ENCODE measurements around the gene CDC42EP3. TPM values are rescaled to one million over a fixed set of nuclear protein-coding genes. Genes with fewer than 3 reads are reported as not detected.

Gene CDC42EP3
- total and polyA plus RNA-seq, 8 donors = 3.5 to 11.9 (median 6.4) TPM

DNA sequence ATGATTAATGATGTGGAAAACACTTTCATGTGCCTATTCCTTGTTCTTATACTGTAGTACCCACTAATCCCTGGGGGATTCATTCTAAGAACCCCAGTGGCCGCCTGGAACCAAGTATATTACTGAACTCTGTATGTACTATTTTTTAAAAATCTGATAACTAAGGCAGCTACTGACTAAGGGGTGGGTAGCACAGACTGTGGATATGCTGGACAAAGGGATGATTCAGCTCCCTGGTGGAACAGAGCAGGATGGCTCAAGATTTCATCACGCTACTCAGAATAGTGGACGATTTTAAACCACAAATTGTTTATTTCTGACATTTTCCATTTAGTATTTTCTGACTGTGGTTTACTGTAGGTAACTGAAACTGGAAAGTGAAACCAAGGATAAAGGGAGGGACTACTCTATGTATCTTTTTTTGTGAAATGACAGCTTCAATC is 41.8 kb upstream of the CDC42EP3 start:
- 61 to 84% methylated on average over 3 of the region's 3 CpGs for WGBS, 2 donors
- intact Hi-C loops (cut with DNase I) = no loop called here
- ATAC-seq = no peak
- Histone ChIP-seq H3K36me3 (no peaks in the 10 kb centered on the region), H3K27me3 (no peaks in the 10 kb centered on the region), H3K27ac (no peak overlapping the region), H3K9me3 (no peaks in the 10 kb centered on the region), H3K4me1 (no peaks in the 10 kb centered on the region), H3K4me3 (no peak overlapping the region)
- no peak for DNase-seq
- no peak for FAIRE-seq
- TF ChIP-seq, protein P1, sequence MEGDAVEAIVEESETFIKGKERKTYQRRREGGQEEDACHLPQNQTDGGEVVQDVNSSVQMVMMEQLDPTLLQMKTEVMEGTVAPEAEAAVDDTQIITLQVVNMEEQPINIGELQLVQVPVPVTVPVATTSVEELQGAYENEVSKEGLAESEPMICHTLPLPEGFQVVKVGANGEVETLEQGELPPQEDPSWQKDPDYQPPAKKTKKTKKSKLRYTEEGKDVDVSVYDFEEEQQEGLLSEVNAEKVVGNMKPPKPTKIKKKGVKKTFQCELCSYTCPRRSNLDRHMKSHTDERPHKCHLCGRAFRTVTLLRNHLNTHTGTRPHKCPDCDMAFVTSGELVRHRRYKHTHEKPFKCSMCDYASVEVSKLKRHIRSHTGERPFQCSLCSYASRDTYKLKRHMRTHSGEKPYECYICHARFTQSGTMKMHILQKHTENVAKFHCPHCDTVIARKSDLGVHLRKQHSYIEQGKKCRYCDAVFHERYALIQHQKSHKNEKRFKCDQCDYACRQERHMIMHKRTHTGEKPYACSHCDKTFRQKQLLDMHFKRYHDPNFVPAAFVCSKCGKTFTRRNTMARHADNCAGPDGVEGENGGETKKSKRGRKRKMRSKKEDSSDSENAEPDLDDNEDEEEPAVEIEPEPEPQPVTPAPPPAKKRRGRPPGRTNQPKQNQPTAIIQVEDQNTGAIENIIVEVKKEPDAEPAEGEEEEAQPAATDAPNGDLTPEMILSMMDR (IDR thresholded peaks at IDR 0.05) = no peak

DNA sequence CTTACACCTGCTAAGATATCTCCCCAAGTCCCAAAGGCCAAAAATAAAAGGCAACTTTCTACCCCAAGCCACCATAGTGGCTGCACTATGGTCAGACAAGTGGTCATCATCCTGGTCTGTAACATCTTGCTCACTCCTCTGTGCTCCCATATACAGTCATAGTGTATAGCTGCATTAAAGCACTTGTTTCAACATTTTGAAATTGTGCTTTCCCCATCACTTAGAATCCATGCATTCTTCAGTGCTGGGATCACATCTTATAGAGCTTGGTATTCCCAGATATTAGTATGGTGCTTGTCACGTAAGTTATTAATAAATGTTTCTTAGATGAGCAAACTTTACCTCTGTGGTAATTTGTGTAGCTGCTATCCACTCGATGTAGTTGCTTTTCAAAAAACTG is 40.4 kb upstream of the CDC42EP3 start:
- DNase-seq (no peak), FAIRE-seq (no peak), ATAC-seq (no peak)
- H3K9me3 ChIP-seq = no peaks in the 10 kb centered on the region
- no peaks in the 10 kb centered on the region for H3K4me1 ChIP-seq
- intact Hi-C loops (cut with DNase I) = no loop called here
- H3K27me3 ChIP-seq = no peaks in the 10 kb centered on the region
- 88 to 89% methylated on average over 2 of the region's 2 CpGs for WGBS, 2 donors
- no peaks in the 10 kb centered on the region for H3K36me3 ChIP-seq
- no peak overlapping the region for H3K4me3 ChIP-seq
- H3K27ac ChIP-seq = no peak overlapping the region
- TF ChIP-seq, protein P1 (IDR thresholded peaks at IDR 0.05) = no peak

DNA sequence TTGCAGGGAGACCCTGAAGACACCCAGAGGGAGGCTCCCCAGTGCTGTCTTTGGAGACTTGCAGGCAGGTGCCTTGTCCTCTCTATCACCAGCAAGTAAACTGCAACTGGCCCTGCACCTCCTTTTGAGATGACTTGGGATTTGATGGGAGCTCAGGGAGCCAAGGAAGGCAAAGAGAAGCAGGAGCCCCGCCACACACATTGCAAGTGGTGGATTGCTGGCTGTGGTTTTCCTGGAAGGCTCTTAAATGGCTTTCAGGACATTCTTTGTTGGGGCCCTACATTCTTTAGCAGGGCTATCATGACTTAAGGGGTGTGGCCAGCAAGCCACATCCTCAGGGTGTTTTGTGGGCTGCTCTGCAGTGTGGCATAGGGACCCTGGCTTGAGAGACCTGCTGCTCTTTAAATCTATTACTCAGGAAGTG is 39.9 kb upstream of the CDC42EP3 start:
- Histone ChIP-seq H3K4me1 (no peaks in the 10 kb centered on the region), H3K27me3 (no peaks in the 10 kb centered on the region), H3K9me3 (no peaks in the 10 kb centered on the region), H3K4me3 (no peak overlapping the region), H3K27ac (no peak overlapping the region), H3K36me3 (no peaks in the 10 kb centered on the region)
- DNase-seq (no peak), FAIRE-seq (no peak), ATAC-seq (no peak)
- TF ChIP-seq, protein P1 (IDR thresholded peaks at IDR 0.05) = no peak
- 90 to 94% methylated on average over 1 of the region's 1 CpG for WGBS, 2 donors
- intact Hi-C loops (cut with DNase I) = no loop called here

DNA sequence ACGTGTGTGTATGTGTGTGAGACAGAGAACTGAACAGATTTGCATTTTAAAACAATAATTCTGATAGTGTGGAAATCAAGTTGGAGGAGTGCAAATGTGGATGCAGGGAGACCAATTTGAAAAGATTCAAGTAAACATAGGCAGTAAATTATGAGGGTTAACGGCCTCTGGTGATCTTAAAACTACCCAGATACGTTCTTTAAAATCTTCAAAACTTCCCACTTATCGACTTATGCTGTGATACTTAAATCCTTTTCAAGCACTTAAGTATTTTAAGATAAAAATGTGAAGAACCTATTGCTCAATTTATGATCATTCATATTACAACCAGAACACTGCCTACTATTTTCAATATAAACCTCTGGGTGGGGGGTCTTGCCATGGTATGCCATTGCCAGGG is 37.7 kb upstream of the CDC42EP3 start:
- FAIRE-seq = no peak
- 75% methylated on average over 4 of the region's 4 CpGs for WGBS, 2 donors

DNA sequence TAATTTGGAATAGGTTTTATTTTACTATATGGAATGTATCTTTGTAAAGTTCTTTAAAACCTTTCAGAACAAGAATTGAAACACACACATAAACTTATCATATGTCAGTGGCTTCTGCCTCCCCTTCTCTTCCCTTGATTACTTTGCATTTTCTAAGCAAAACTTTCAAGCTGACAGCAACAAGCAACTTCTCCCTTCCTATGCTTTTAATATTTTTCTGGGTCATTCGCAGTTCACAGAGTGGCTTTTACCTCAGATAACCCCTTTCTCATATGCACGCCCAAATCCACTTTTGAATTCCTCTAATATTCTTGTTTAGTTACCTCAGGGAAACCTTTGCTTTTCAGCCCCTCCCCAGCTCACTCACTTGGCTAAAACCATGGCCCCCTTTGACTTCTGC is 36.7 kb upstream of the CDC42EP3 start:
- no peaks in the 10 kb centered on the region for H3K27me3 ChIP-seq
- H3K4me1 ChIP-seq = no peaks in the 10 kb centered on the region
- H3K27ac ChIP-seq = no peak overlapping the region
- FAIRE-seq (no peak), ATAC-seq (no peak), DNase-seq (no peak)
- TF ChIP-seq, protein P1 (IDR thresholded peaks at IDR 0.05) = no peak
- no peaks in the 10 kb centered on the region for H3K9me3 ChIP-seq
- H3K4me3 ChIP-seq = no peak overlapping the region
- 56 to 64% methylated on average over 2 of the region's 2 CpGs for WGBS, 2 donors
- no peaks in the 10 kb centered on the region for H3K36me3 ChIP-seq
- intact Hi-C loops (cut with DNase I) = no loop called here

More for the DNA sequence above, 37.7 kb upstream of the CDC42EP3 start:
- TF ChIP-seq, protein P1 (IDR thresholded peaks at IDR 0.05) = no peak
- H3K36me3 ChIP-seq = no peaks in the 10 kb centered on the region
- intact Hi-C loops (cut with DNase I) = no loop called here
- no peaks in the 10 kb centered on the region for H3K27me3 ChIP-seq
- ATAC-seq (no peak), DNase-seq (no peak)
- no peak overlapping the region for H3K27ac ChIP-seq
- H3K4me3 ChIP-seq = no peak overlapping the region
- no peaks in the 10 kb centered on the region for H3K4me1 ChIP-seq
- no peaks in the 10 kb centered on the region for H3K9me3 ChIP-seq

All from pancreas (tissue), 10 donors.